ENCODE measurements around the gene ATOH1.

The ATOH1 gene

GRCh38 chr4:93870876-93871458 lies 42.4 kb downstream of the ATOH1 start:
- Mint-ChIP-seq H3K9me3 (no peaks in the 10 kb centered on the region), H3K4me3 (no peak overlapping the region), H3K4me1 (no peaks in the 10 kb centered on the region), H3K27ac (no peak overlapping the region), H3K36me3 (no peaks in the 10 kb centered on the region), H3K27me3 (no peaks in the 10 kb centered on the region)
- no peak for ATAC-seq

DNA sequence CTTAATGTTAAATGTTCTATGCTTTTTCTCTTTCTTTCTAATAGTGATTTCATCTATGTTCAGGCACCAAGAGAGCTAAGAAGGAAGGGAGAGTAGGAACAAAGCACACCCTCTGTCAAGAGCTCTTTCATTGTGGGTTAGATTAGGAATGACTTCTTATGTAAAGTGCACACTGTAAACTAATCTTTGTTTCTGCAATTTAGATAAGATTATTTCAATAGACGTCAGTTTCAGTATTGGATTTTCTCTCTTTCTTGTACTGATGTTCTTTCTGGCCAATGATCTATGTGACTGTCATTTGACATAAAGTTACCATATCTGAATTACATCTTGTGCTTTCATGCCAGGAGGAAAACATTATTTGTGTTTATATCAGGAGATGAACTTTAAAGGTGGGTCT lies 48.2 kb downstream of the ATOH1 start:
- Mint-ChIP-seq H3K27me3 (no peaks in the 10 kb centered on the region), H3K9me3 (peaks cover 8% of the 10 kb centered on the region), H3K36me3 (no peaks in the 10 kb centered on the region), H3K4me3 (no peak overlapping the region), H3K27ac (no peak overlapping the region), H3K4me1 (no peaks in the 10 kb centered on the region)
- ATAC-seq, result no peak

DNA sequence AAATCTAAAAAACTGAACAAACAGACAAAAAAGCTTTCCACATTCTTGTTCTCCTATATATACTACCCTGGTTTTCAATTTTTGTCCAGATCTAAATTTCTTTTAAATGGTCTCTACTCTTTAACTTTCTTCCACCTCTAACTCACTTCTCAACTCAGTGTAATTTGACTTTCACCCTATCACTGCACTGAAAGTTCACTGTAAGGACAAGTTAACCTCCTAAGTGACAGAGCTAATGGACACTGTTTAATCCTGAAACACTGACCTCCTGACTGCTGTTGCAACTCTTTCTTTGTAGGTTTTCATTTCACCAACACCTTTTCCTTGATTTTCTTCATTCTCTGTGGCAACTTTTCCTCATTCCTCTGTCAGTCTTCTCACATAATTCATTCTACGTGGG lies 50.0 kb downstream of the ATOH1 start:
- H3K27ac Mint-ChIP-seq, result no peak overlapping the region
- ATAC-seq, result no peak
- H3K36me3 Mint-ChIP-seq, result no peaks in the 10 kb centered on the region
- H3K4me1 Mint-ChIP-seq, result no peaks in the 10 kb centered on the region
- peaks cover 8% of the 10 kb centered on the region for H3K9me3 Mint-ChIP-seq
- no peaks in the 10 kb centered on the region for H3K27me3 Mint-ChIP-seq
- H3K4me3 Mint-ChIP-seq, result no peak overlapping the region

GRCh38 chr4:93879919-93880318 lies 51.4 kb downstream of the ATOH1 start:
- peaks cover 8% of the 10 kb centered on the region for H3K9me3 Mint-ChIP-seq
- H3K4me1 Mint-ChIP-seq, result no peaks in the 10 kb centered on the region
- no peaks in the 10 kb centered on the region for H3K36me3 Mint-ChIP-seq
- ATAC-seq, result peak; percentile 51
- H3K27ac Mint-ChIP-seq, result no peak overlapping the region
- no peak overlapping the region for H3K4me3 Mint-ChIP-seq
- H3K27me3 Mint-ChIP-seq, result no peaks in the 10 kb centered on the region

All from stimulated activated memory B cell treated with anti-CD40 and anti-IgM and Interleukin-4, amounts not matched to agents 10 μg/mL and 1 μg/mL and 100 μg/mL, for 72 hours (primary cell).